ENCODE results near the gene GPR137. TPM values are rescaled to one million over a fixed set of nuclear protein-coding genes. Genes with fewer than 3 reads are reported as not detected.
"Not testable (repeated sequence)": the region's sequence is repeated elsewhere in the genome, so short reads cannot be mapped to it uniquely, and the experiment has no call there.

The GPR137 gene
- total RNA-seq, 2 donors from 2014 or later = 31.2 to 37.3 TPM

DNA sequence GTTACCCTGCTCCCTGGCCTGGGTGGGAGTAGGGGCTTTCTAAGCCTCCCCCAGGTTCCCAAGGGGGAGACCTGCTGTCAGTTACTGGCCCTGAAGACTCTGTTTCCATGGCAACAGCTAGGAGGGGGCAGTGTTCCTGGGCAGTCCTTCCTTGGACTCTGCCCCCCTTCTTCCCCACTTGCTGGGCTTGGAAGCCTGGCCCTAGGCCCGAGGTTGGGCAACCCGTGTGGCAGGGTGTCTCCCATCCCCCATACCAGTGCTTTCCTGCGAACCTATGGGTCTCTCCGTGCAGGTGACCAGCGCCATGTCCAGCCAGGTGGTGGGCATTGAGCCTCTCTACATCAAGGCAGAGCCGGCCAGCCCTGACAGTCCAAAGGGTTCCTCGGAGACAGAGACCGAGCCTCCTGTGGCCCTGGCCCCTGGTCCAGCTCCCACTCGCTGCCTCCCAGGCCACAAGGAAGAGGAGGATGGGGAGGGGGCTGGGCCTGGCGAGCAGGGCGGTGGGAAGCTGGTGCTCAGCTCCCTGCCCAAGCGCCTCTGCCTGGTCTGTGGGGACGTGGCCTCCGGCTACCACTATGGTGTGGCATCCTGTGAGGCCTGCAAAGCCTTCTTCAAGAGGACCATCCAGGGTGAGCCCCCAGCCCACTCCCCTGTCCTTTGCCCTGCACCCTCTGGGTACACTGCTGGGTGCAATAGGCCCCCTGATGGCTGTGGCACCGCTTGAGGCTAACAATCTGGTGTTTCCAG is 21.4 kb downstream of the GPR137 start:
- intact Hi-C loops (cut with DNase I, micrococcal nuclease) = loop anchor here in 1 of 2 donors (10.0 kb wide), 1 partner anchor 102 kb away; the partner anchor contains the start of gene FERMT3
- DNase-seq (peak; percentile 53 to 74), ATAC-seq (peak; percentile 8)

DNA sequence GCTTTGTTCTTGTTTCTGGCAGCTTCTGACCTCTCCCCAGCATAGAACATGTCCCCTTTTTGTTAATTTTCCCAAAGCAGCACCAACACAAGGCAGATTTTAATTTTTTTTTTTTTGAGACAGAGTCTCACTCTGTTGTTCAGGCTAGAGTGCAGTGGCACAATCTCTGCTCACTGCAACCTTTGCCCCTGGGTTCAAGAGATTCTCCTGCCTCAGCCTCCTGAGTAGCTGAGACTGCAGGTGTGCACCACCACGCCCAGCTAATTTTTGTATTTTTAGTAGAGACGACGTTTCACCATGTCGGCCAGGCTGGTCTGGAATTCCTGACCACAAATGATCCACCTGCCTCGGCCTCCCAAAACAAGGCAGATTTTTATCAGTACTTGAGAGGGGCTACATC is 22.1 kb downstream of the GPR137 start:
- ATAC-seq, DNase-seq: not testable (repeated sequence)
- intact Hi-C loops (cut with DNase I, micrococcal nuclease) = loop anchor here in 1 of 2 donors (10.0 kb wide), 1 partner anchor 103 kb away; the partner anchor contains the start of gene FERMT3

DNA sequence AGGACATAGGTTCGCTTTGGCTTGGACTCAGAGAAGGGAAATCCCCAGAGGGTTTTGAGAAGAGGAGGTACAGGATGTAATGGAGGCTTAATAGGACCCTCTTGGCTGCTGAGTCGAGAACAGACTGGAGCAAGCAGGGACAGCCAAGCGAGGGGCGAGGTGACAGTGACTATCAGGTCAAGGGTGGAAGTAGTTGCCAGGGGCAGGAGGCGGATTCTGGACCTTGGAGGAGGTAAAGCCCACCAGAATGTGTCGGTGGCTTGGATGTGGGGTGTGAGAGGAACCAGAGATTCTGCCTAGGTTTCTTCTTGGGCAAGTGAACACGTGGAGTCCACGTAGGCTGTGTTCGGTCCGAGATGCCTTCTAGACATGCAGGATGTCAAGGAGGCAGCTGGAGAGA is 27.3 kb downstream of the GPR137 start:
- DNase-seq (no peak), ATAC-seq (no peak)
- intact Hi-C loops (cut with DNase I, micrococcal nuclease) = no loop called here

DNA sequence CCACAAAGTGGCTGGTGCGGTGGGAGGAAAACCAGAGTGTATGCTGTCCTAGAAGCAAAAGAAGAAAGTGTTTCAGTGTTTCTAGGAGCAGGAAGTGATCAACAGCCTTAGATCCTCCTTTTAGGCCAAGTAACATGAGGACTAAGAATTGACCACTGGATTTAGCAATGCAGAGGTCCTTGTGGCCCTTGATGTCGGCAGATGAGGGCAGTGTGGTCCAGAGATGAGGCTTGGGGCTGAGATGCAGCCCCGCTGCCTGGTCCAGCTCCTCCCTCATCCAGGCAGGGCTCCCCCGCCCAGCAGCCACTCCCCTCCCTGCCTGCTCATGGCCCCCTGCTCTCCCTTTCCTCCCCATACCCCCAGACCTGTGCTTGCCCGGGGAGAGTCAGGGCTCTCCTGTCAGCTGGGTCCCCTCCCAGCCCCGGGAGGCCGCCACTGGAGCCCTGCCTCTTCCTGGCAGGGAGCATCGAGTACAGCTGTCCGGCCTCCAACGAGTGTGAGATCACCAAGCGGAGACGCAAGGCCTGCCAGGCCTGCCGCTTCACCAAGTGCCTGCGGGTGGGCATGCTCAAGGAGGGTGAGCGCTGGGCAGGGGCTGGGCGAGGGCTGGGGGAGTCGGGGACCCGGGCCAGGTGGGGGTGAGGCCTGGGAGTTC is 28.0 kb downstream of the GPR137 start:
- DNase-seq (no peak), ATAC-seq (no peak)
- intact Hi-C loops (cut with DNase I, micrococcal nuclease) = no loop called here

DNA sequence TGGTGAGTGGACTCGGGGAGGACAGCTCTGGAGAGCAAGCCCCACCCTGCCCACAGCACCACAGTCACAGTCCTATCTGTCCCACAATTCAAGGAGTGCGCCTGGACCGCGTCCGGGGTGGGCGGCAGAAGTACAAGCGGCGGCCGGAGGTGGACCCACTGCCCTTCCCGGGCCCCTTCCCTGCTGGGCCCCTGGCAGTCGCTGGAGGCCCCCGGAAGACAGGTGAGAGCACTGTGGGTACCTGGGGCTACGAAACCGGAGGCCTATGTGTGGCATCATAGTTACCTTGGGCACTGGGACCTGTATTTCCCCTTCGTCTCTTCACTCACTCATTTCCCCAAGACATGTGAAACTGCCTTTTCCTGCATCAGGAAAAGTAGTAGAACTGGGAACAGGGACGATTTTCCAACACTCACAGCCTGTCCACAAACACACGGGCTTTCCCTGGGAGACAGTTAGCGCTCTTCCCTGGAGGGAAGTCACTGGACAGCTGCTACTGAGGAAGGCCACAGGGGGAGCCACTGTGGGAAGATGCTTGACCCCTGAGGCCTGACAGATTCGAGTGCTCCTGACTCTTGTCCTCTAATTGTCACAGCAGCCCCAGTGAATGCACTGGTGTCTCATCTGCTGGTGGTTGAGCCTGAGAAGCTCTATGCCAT is 28.6 kb downstream of the GPR137 start:
- intact Hi-C loops (cut with DNase I, micrococcal nuclease) = no loop called here
- DNase-seq (no peak), ATAC-seq (no peak)

DNA sequence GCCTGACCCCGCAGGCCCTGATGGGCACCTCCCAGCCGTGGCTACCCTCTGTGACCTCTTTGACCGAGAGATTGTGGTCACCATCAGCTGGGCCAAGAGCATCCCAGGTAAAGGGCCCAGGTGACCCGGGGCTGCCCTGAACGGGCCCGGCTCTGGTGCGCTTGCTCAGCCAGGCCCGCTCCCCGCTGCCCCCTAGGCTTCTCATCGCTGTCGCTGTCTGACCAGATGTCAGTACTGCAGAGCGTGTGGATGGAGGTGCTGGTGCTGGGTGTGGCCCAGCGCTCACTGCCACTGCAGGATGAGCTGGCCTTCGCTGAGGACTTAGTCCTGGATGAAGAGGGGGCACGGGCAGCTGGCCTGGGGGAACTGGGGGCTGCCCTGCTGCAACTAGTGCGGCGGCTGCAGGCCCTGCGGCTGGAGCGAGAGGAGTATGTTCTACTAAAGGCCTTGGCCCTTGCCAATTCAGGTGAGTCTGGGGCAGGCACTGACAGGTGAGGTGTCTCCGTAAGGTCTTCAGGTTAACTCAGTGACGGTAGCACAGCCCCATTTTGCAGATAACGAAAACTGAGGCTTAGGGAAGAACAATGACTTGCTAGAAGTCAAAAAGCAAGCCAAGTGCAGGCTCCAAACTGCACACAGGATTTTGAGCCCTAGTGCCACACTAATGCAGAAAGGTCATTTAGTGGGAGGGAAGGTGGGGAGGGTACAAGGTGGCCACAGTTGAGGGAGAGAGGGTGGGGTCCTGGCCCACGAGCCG is 29.3 kb downstream of the GPR137 start:
- ATAC-seq (no peak), DNase-seq (no peak)
- intact Hi-C loops (cut with DNase I, micrococcal nuclease) = no loop called here

DNA sequence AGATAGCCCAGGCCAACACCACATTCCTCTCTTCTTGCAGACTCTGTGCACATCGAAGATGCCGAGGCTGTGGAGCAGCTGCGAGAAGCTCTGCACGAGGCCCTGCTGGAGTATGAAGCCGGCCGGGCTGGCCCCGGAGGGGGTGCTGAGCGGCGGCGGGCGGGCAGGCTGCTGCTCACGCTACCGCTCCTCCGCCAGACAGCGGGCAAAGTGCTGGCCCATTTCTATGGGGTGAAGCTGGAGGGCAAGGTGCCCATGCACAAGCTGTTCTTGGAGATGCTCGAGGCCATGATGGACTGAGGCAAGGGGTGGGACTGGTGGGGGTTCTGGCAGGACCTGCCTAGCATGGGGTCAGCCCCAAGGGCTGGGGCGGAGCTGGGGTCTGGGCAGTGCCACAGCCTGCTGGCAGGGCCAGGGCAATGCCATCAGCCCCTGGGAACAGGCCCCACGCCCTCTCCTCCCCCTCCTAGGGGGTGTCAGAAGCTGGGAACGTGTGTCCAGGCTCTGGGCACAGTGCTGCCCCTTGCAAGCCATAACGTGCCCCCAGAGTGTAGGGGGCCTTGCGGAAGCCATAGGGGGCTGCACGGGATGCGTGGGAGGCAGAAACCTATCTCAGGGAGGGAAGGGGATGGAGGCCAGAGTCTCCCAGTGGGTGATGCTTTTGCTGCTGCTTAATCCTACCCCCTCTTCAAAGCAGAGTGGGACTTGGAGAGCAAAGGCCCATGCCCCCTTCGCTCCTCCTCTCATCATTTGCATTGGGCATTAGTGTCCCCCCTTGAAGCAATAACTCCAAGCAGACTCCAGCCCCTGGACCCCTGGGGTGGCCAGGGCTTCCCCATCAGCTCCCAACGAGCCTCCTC is 30.2 kb downstream of the GPR137 start:
- ATAC-seq; DNase-seq; intact Hi-C loops (cut with DNase I, micrococcal nuclease): not testable (repeated sequence)

DNA sequence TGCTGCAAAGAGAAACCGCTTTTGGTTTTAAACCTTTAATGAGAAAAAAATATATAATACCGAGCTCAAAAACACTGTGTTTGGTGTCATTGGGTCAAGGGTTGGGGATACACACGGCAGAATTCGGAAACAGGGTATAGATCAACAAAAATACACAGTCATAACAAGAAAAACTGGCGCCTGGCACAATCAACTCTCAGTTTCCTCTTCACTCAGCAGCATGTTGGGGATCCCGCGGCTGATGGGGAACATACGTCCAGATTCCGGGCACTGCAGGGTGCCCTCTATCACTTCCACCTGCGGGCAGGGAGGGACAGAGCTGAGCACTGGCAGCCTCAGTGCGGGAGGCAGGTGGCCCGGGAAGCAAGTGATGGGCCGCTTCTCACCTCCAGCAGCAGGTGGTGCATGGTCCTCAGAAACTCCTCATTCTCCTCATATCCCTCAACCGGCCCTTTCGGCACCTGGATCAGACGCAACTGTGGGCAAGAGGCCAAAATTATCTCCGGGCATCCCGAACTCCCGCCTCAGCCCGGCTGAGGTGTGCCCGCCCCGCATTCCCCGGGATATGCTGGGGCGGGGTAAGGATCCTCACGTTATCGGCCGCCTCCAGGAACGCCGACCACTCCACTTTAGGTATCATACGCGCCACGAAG is 31.1 kb downstream of the GPR137 start:
- intact Hi-C loops (cut with DNase I, micrococcal nuclease) = no loop called here
- ATAC-seq (peak; percentile 13), DNase-seq (peak; percentile 67 to 71)

DNA sequence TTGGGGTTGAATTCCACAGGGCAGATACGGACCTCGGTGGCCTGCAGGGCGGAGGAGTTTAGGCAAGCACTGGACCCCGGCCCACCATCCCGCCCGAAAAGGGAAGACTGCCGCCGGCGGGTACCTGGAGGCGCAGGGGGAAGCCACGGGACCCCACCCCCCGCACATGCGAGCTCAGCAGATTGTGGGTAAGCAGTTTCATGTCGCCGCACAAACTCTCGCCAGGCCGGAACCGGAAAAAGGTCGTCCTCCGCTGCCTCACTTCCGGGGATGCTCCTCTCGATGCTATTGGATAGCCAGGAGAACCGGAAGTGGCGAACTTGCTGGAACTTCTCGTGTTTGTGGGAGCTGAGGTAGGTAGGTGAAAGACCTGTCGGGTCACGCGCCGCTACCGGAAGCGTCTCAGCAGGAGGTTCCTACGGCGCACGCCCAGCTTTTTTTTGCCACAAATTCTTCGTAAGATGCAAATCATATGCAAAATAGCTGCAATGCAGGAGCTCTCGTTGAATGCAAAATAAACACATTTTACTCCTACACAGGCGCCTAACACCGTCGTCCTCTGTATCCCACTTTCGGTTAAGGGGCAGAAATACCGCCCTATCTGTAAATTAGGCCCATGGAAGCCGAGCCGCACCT is 31.8 kb downstream of the GPR137 start, which contains the start of gene TRMT112:
Gene TRMT112, minus strand, starts transcription at position 235 of the 636 bp plus-strand sequence. Its CDS starts 33 bp downstream, at position 202.
- intact Hi-C loops (cut with DNase I, micrococcal nuclease) = no loop called here
- ATAC-seq = peak; percentile 67
- DNase-seq = peak; percentile 94 to 99

DNA sequence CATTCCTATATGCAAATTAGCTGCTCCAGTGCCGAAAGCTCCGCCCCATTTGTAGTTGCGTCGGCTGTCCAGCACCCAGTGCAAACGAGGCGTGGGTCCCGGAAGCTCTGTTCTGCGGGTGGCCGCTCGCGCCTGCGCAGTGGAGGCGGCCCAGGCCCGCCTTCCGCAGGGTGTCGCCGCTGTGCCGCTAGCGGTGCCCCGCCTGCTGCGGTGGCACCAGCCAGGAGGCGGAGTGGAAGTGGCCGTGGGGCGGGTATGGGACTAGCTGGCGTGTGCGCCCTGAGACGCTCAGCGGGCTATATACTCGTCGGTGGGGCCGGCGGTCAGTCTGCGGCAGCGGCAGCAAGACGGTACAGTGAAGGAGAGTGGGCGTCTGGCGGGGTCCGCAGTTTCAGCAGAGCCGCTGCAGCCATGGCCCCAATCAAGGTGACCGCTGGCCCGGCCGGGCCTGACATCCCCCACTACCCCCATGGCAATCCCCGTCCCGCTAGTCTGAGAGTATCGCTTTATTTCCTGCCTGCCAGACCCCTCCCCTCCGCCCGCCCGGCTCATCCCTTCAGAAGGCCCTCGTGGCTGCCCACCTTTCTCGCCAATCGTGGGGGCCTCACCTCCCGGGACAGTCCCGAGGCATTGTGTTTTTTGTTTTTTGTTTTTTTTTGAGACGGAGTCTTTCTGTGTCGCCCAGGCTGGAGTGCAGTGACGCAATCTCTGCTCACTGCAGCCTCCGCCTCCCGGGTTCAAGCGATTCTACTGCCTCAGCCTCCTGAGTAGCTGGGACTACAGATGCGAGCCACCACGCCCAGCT is 32.5 kb downstream of the GPR137 start, which contains the start of gene PRDX5:
Gene PRDX5, plus strand, starts transcription at position 161 of the 805 bp plus-strand sequence. Its CDS starts 95 bp downstream, at position 256.
- peak; percentile 95 to 98 for DNase-seq
- ATAC-seq = peak; percentile 68
- intact Hi-C loops (cut with DNase I, micrococcal nuclease) = no loop called here

DNA sequence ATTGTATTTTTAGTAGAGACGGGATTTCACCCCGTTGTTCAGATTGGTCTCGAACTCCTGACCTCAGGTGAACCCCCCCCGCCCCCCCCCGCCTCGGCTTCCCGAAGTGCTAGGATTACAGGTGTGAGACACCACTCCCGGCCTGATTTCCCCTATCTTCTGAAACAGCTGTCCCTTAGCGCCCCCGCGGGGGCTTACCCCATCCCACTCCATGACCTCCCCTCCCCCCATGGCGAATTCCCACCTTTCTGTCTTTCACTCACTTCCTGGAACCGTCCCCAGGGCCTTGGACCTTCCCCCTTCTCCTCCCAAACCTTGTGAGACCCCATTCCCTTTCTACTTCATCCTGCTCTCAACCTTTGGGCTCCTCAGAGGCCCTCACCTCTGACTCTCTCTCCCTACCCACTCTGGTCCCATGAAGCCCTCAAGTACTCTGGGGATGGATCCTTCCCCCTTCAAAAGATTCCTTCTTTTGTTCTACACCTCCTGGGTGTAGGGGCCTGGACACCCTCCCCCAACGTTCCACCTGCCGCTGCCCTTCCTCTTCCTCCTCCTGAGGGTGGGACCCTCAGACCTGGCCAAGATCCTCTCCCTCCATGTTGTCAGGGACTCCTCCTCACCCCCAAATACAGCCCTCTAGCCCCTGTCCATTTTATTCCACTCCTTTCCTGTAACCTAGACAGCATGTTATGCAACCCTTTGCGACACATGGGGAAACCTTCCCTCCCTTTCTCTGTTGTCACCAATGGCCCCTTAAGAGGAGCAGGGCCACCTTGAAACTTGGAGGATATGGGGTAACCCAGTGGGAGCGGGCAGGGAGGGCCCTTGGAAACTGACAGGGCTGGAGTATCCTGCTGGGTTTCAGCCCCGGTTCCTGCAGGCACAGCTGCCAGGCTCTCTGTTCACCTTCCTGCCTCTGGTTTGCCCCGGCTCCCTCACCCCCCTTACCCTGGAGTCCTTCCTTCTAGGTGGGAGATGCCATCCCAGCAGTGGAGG is 33.4 kb downstream of the GPR137 start:
- intact Hi-C loops (cut with DNase I, micrococcal nuclease) = no loop called here

DNA sequence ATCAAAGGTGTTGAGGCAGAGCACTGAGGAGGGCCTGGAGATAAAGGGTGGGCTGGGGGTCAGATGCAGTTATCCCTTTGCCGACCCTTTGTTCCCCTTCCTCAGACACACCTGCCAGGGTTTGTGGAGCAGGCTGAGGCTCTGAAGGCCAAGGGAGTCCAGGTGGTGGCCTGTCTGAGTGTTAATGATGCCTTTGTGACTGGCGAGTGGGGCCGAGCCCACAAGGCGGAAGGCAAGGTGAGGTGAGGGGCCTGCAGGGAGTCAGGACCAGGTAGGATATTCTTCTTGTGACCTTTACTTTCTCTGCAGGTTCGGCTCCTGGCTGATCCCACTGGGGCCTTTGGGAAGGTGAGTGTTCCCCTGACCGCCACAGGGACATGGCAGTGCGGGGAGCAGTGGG is 34.9 kb downstream of the GPR137 start:
- no peak for ATAC-seq
- no peak for DNase-seq
- intact Hi-C loops (cut with DNase I, micrococcal nuclease) = no loop called here

More for the DNA sequence above, 33.4 kb downstream of the GPR137 start:
- ATAC-seq (no peak), DNase-seq (peak in 1 of 2 donors; percentile 61)

DNA sequence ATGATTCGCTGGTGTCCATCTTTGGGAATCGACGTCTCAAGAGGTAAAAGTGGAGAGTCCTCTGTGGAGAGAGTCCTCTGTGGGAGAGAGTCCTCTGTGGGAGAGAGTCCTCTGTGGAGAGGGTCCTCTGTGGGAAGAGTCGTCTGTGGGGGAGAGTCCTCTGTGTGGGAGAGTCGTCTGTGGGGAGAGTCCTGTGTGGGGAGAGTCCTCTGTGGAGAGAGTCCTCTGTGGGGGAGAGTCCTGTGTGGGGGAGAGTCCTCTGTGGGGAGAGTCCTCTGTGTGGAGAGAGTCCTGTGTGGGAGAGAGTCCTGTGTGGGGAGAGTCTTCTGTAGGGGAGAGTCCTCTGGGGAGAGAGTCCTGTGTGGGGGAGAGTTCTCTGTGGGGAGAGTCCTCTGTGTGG is 35.4 kb downstream of the GPR137 start:
- intact Hi-C loops (cut with DNase I, micrococcal nuclease) = no loop called here
- ATAC-seq (no peak), DNase-seq (no peak)

DNA sequence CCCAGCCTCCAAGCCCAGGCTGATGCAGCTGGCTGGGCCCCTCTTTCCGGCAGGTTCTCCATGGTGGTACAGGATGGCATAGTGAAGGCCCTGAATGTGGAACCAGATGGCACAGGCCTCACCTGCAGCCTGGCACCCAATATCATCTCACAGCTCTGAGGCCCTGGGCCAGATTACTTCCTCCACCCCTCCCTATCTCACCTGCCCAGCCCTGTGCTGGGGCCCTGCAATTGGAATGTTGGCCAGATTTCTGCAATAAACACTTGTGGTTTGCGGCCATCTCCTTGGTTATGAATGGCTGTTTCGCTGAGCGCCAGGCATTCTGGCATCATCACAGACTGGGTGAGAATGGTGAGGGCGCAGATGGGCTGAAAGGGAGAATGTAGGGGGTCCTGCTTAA is 35.9 kb downstream of the GPR137 start:
- DNase-seq = peak; percentile 72 to 81
- intact Hi-C loops (cut with DNase I, micrococcal nuclease) = no loop called here
- ATAC-seq = peak; percentile 48

DNA sequence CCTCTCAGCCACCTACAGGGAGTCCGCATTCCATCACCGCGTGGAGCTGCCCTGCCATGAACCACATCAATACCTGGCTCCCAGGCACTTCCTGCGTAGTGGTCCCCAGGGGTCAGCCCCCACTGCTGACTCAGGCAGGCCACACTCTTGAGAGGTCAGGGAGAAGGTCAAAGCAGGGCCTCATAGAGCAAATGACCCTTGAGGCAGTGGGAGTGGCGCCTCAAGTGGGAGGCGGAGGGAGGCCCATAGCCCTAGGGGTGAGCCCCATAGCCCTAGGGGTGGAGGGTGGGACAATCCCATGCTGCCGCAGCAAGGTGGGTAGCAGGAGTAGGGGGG is 37.2 kb downstream of the GPR137 start:
- no peak for ATAC-seq
- no peak for DNase-seq

More for the DNA sequence above, 37.2 kb downstream of the GPR137 start:
- intact Hi-C loops (cut with DNase I, micrococcal nuclease) = no loop called here

All from left colon (tissue), 2 donors.